ENCODE measurements around the gene MRPL38. TPM values are rescaled to one million over a fixed set of nuclear protein-coding genes. Genes with fewer than 3 reads are reported as not detected.

Gene MRPL38
- total and polyA plus RNA-seq, 2 of the 8 experiments (the other 6 are each of a cell fraction or from before 2014, with no cell fraction given) = 78.4 to 125 TPM

DNA sequence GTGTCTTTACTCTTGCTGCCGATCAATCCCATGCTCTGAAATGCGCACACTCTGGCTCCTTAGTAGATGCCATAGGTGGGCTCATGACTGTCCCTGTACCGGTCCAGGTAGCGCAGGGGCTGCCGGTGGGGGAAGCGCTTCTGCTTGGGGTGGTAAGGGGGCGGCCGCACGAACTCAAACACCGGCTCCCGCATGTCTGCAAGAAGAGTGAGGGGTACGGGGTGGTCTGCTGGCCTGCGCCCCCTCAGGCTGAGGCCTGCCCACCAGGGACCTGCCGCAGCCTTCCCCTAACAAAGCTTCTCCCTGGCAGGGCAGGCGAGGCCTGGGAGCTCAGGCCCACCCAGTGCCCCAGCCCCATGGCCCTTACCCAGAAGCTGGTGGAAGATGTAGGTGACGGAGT lies 5.9 kb downstream of the MRPL38 start:
- peaks cover 5 to 35% (median 23%) of the 10 kb centered on the region in 4 experiments; a peak in 7 of 8 replicates for H3K36me3 ChIP-seq (ENCODE audit: control insufficient read depth in 2 of 4, insufficient read depth in 4 of 4, low read length in 3 of 4)
- H4K91ac ChIP-seq (replicated peaks; ENCODE audit: insufficient read length, low read length) = no peak overlapping the region
- no peak overlapping the region for H2AFZ ChIP-seq (ENCODE audit: low read length)
- no peak overlapping the region for H2BK15ac ChIP-seq (ENCODE audit: low read length)
- H4K5ac ChIP-seq (ENCODE audit: insufficient read length, low read depth, low read length) = no peak overlapping the region
- no peak overlapping the region for H3K27ac ChIP-seq (ENCODE audit: low read depth, low read length)
- H2BK120ac ChIP-seq (replicated peaks; ENCODE audit: low read depth, low read length) = no peak overlapping the region
- peaks cover 0 to 25% of the 10 kb centered on the region in 2 experiments; a peak in 2 of 4 replicates for H3K79me2 ChIP-seq (ENCODE audit: control insufficient read depth in 1 of 2, insufficient read depth in 2 of 2, low read length in 2 of 2)
- H3K14ac ChIP-seq (ENCODE audit: insufficient read length) = no peak overlapping the region
- no peak overlapping the region for H3K18ac ChIP-seq (ENCODE audit: extremely low read depth, low read length)
- peaks cover 3% of the 10 kb centered on the region; the same call in 1 of the 2 replicates for H3K79me1 ChIP-seq (ENCODE audit: low read depth, low read length)
- DNase-seq (ENCODE audit: low read depth in 1 of 2, low spot score in 2 of 2) (no peak), FAIRE-seq (no peak)
- POLR2A ChIA-PET (ENCODE audit: partially characterized antibody) = interaction anchor here (1.1 to 7.4 kb wide), 7 partner anchors 11 to 119 kb away, joined by 3 to 40 read pairs (median 4); partner anchors contain the start of gene WBP2
- H3K27me3 ChIP-seq (replicated peaks in 1 of 4; ENCODE audit: control insufficient read depth in 3 of 4, extremely low read depth in 1 of 4, insufficient read depth in 3 of 4, low read length in 3 of 4) = no peaks in the 10 kb centered on the region
- no peak overlapping the region for H2BK5ac ChIP-seq (ENCODE audit: low read depth, low read length)
- no peak overlapping the region for H2BK20ac ChIP-seq (ENCODE audit: low read length)
- CTCF ChIA-PET (ENCODE audit: partially characterized antibody) = interaction anchor here (1.0 to 51.3 kb wide), 8 partner anchors 15 to 110 kb away, joined by 3 to 885 read pairs (median 6); partner anchors contain the start of gene CDK3
- H2BK12ac ChIP-seq (ENCODE audit: low read depth, low read length) = no peak overlapping the region
- no peak overlapping the region for H3K4ac ChIP-seq (replicated peaks; ENCODE audit: insufficient read length, low read depth, low read length)
- WGBS, 2 experiments (ENCODE audit: extremely low coverage in 1 of 2, insufficient coverage in 1 of 2, insufficient read length in 1 of 2, insufficient replicate concordance in 2 of 2, low coverage in 1 of 2, low lambda C conversion rate in 2 of 2, missing lambda C conversion rate in 1 of 2) = 94% methylated on average over 16 of the region's 16 CpGs; no CpG with 5 or more reads in 1 of the 2 experiments
- no peaks in the 10 kb centered on the region for H3K9me3 ChIP-seq (ENCODE audit: insufficient read depth in 2 of 2, low read depth in 1 of 2, low read length in 1 of 2)
- H3K9ac ChIP-seq (replicated peaks in 1 of 4; ENCODE audit: extremely low read depth in 1 of 4, low read depth in 3 of 4, low read length in 3 of 4) = no peak overlapping the region
- H4K8ac ChIP-seq (ENCODE audit: extremely low read depth, insufficient read depth, low read length) = no peak overlapping the region
- no peak overlapping the region for H3K56ac ChIP-seq (replicated peaks; ENCODE audit: insufficient read length, low read depth, low read length)
- H3K4me1 ChIP-seq (replicated peaks in 1 of 4; ENCODE audit: control insufficient read depth in 3 of 4, insufficient read depth in 4 of 4, low read length in 3 of 4) = peaks cover 4 to 25% (median 13%) of the 10 kb centered on the region in 4 experiments
- no peak overlapping the region for H3K23ac ChIP-seq (ENCODE audit: insufficient read length)
- H3K23me2 ChIP-seq (ENCODE audit: low read depth, low read length) = peaks cover 8% of the 10 kb centered on the region
- no peak overlapping the region for H2AK5ac ChIP-seq (ENCODE audit: low read depth, low read length)
- peaks cover 2 to 7% of the 10 kb centered on the region in 2 experiments for H4K20me1 ChIP-seq (replicated peaks in 1 of 2; ENCODE audit: control insufficient read depth in 1 of 2, insufficient read depth in 2 of 2, low read length in 2 of 2)
- no peak overlapping the region for H3K4me3 ChIP-seq (ENCODE audit: extremely low read depth in 1 of 4, insufficient read depth in 2 of 4, low read depth in 3 of 4, low read length in 4 of 4)
- H3K4me2 ChIP-seq (ENCODE audit: insufficient read depth in 1 of 2, low read depth in 2 of 2, low read length in 2 of 2) = no peak overlapping the region
- TF ChIP-seq TEAD4 (IDR thresholded peaks at IDR 0.05; ENCODE audit: low read depth, low read length) (no peak), RXRA (IDR thresholded peaks at IDR 0.05; ENCODE audit: insufficient read depth, low read depth, low read length) (no peak), TBP (IDR thresholded peaks at IDR 0.05; ENCODE audit: low read depth, low read length) (no peak), SIX5 (IDR thresholded peaks at IDR 0.05; ENCODE audit: low read depth, low read length) (no peak), CBX8 (IDR thresholded peaks at IDR 0.05; ENCODE audit: borderline replicate concordance, low read depth, low read length) (no peak), CHD1 (IDR thresholded peaks at IDR 0.05; ENCODE audit: low read depth, low read length) (no peak), RBBP5 (IDR thresholded peaks at IDR 0.05; ENCODE audit: borderline replicate concordance, low read depth, low read length) (no peak), POLR2A (IDR thresholded peaks at IDR 0.05; ENCODE audit: control extremely low read depth in 1 of 2, low read depth in 2 of 2, low read length in 2 of 2) (no peak), SP4 (IDR thresholded peaks at IDR 0.05; ENCODE audit: low read length) (no peak), NANOG (IDR thresholded peaks at IDR 0.05; ENCODE audit: insufficient read depth, low read depth, low read length, poor library complexity, severe bottlenecking) (no peak)
- TF ChIP-seq, protein P1, sequence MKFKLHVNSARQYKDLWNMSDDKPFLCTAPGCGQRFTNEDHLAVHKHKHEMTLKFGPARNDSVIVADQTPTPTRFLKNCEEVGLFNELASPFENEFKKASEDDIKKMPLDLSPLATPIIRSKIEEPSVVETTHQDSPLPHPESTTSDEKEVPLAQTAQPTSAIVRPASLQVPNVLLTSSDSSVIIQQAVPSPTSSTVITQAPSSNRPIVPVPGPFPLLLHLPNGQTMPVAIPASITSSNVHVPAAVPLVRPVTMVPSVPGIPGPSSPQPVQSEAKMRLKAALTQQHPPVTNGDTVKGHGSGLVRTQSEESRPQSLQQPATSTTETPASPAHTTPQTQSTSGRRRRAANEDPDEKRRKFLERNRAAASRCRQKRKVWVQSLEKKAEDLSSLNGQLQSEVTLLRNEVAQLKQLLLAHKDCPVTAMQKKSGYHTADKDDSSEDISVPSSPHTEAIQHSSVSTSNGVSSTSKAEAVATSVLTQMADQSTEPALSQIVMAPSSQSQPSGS (IDR thresholded peaks at IDR 0.05; ENCODE audit: low read length) = no peak
- TF ChIP-seq, protein P2, sequence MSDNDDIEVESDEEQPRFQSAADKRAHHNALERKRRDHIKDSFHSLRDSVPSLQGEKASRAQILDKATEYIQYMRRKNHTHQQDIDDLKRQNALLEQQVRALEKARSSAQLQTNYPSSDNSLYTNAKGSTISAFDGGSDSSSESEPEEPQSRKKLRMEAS (IDR thresholded peaks at IDR 0.05) = no peak
